Myocyte (in vitro differentiated cells): ENCODE measurements around the gene CHRD. TPM values are rescaled to one million over a fixed set of nuclear protein-coding genes. Genes with fewer than 3 reads are reported as not detected.

Experiments used
- DNase-seq: peaks from one replicate; pipeline ENCODE4 v3.0.0-alpha.2; 2012; ENCODE audit warnings: low read depth
- total RNA-seq: library from RNA; depleted of rRNA; stranded (reverse); fragments of >200 nt; gene quantifications from 2 replicates; pipeline ENCODE4 v1.2.3, GENCODE V29; 2014

CHRD gene
- total RNA-seq, 1 donor from 2014 or later = 8.4 TPM

GRCh38 chr3:184346480-184347190, 33.2 kb upstream of the CHRD start:
- no peak for DNase-seq

DNA sequence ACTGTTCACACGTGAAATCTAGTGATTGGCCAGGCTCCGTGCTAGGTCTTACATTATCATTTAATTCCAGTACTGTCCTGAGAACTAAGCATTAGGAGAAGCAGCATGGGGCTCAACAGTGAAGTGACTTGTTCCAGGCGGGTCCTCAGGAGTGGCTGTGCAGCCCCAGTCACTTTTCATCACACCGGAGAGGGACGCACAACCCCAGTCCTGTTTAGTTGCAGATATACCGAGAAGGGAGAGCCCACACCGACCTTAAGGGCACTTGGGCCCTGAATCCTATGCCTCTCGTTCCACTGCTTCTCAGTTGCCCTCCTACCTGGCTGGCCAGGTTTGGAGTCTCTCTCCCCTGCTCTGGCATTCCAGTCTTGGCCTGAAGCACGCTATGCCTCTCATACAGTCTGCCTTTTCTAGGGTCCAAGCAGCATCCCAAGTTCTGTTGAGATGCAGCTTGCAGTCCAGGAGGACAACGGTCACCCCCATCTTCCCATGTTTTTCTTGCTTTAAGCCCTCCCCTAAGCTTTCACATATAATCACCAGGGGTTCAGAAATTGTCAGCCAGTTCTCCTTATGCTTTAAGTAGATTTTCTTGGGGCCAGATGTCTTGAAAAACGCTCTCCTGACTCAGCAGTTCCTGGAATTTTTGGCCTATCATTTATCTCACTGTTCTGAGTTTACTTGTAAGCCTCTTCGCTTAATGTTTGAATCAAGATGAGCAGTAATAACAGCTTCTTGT, 32.4 kb upstream of the CHRD start:
- DNase-seq = no peak

- no peak for DNase-seq
Measured at GRCh38 chr3:184348057-184348382, 31.8 kb upstream of the CHRD start.

DNA sequence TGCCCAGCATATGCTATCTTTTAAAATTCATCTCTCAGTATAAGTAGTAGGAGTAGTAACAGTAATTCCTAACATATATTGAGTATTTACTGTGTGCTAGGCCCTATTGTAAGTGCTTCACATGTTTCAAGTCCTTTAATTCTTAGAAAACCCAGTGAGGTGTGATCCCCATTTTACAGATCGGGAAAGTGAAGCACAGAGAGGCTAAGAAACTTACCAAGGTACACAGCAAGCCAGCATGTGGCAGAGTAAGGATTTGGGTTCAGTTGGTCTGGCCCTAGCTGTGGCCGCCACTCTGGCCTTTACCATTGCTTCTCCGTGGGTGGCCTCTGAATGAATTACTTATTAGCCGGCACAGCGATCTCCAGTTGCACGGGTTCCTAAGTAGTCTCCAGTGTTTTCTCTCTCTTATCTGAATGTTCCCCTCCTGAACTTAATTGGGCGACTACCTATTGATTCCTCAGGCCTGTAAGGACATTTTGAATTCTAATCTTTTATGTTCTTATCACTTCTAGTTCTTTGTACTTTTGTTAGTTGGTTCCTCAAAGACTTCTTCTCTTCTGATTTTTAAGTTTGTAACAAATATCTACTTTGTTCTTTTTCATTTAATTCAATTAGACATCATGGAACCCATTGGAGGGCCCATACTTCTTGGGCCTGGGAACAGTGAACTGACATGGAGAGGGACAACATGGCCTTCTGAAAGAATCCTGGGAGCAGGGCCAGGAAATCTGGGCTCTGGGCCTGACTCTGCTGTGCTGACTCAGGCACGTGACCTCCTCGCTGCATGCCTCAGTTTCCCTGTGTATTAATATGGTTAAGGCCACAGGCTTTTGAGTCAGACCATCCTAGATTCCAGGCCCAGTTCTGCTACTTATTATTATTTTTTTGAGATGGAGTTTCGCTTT, 30.0 kb upstream of the CHRD start:
- no peak for DNase-seq

DNA sequence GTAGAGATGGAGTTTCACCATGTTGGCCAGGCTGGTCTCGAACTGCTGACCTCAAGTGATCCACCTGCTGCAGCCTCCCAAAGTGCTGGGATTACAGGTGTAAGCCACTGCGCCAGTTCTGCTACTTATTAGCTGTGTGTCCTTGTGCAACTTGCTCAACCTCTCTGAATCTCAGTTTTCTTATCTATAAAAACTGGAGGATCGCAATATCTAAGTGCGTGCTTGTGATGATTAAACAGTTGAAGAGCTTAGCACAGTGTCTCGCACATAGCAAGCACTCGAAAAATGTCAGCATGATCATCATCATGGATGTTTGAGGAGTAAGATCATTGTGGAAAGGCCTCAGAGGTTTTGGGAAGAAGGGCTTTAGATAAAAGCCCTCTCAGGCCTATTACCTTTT, 29.2 kb upstream of the CHRD start:
- DNase-seq = no peak

GRCh38 chr3:184351511-184352148, 28.2 kb upstream of the CHRD start:
- no peak for DNase-seq

GRCh38 chr3:184352149-184352785, 27.6 kb upstream of the CHRD start:
- DNase-seq = no peak

DNA sequence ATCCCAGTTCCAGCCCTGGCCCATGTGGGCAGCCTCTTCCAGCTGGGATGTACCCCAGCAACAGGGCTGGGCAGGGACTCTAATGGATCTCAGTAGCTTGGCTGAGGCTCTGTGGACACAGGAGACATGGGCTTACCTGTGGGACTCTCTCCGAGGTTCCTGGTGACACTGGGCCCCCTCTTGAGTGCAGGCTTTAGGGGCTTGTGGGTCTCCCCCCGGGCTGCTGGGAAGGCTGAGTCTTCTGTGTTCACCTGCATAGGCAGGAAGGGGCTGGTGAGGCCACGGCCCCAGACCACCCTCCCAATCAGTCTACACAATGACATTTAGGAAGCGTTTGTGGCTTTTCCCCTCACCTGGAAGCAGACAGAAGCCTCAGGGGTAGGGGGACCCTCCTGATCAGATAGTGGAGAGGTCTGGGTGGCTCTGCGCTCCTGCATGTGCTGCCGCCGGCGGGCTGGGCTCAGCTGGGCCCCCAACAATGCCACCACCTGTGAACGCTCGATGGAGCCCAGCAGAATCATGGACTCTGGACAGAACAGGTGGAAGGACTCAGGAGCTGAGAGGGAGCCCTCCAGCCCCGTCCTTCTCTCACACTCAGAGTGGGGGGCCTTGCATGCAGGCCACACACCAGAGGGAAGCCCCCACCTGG, 26.8 kb upstream of the CHRD start:
- no peak for DNase-seq

DNA sequence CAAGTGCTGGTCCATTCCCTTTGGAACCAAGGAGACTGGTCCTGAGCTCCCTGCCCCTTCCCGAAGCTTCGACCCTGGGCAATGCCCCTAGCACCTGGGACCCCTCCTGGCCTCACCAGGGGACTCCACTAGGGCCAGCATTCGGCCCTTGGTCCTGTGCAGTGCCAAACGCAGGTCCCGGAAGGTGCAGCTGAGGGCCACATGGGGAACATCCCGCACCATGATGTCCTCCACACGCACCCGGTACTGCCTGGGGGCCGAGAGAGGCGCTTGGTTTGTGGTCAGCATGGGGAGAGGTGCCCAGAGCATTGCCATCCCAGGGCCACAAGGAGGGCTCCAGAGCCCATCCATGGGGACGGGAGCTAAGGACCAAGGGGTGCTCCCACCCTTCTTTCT, 26.3 kb upstream of the CHRD start:
- no peak for DNase-seq

DNA sequence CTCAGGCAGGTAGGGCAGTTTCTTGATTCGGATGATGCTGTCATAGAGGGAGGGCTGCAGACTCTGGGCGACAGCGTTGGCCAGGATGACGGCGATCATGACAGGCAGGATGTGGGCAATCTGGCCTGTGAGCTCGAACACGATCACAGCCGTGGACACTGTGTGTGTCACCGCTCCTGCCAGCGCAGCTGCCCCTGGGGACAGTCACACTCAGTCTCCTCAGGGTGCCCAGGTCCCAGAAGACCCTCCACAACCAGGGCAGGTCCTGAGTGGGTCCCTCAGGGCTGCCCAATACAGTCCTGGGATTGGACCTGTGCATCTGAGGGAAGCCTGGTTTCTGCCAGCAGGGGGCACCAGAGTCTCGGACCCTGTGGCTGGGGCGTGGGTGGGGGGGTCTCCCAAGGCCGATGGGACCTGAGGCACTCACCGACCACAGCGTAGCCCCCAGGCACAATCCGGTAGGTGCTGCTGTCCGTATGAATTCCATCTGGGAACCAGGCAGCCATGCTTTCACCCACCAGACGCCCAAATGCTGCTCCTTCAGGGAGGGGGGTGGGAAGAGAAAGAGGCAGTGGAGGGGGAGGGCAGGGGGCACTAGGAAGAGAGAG, 25.6 kb upstream of the CHRD start:
- DNase-seq = peak; percentile 37

DNA sequence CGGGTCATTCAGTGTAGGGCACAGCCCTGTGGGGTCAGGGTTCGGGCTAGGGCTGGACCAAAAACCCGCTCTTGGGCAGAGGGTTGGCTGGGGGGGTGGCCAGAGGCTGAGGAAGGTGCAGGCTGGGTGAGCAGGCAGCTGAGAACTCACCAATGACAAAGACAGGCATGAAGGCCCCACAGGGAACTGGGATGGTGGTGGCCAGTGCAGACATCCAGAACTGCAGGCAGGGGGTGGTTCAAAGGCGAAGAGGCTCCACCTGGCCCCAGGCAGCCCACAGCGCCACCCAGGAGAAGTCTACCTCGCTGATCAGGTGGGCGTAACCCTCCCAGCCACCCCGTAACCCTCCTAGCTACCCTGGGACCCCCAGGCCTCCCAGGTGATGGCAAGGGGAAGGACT, 25.1 kb upstream of the CHRD start:
- no peak for DNase-seq

- no peak for DNase-seq
Measured at GRCh38 chr3:184355261-184356040, 24.4 kb upstream of the CHRD start.

DNA sequence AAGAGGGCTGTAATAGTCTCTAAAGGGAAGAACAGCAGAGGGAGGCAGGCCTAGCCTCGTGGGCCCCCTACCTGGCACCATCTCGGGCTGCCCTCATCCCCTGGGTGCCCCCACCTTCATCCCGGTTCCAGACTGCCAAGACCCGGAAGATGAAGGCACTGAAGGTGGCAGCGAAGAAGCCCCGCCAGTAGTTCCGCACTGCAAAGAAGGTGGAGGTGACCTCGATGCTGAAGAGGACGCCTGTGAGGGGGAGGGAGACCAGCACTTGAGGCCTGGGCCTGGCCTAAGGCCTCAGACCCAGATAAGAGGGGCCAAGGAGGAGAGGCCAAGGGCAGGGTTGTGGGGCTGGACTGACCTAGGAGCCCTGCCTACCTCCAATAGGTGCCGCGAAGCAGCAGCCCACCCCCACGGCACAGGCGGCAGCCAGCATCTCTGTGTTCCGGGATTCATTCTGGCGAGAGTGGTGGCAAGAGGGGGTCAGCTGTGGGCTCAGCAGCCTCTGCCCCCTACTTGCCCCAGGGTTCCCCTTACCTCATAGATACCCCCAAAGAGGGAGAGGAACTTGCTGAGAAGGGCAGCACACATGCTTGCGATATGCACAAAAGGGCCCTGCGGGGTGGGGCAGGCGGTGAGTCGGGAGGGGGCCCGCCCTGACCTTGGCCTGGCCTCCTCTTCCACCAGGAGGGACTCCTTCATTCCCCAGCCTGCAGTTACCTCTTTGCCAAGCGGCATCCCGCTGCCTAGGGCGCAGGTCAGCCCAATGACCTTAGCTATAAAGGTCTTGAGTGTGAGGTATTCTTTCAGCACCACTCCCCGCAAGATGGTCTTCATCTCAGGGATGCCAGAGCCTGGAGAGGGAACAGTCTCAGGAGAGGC, 22.4 kb upstream of the CHRD start:
- DNase-seq = no peak

- no peak for DNase-seq
Measured at GRCh38 chr3:184358124-184358767, 21.6 kb upstream of the CHRD start.

DNA sequence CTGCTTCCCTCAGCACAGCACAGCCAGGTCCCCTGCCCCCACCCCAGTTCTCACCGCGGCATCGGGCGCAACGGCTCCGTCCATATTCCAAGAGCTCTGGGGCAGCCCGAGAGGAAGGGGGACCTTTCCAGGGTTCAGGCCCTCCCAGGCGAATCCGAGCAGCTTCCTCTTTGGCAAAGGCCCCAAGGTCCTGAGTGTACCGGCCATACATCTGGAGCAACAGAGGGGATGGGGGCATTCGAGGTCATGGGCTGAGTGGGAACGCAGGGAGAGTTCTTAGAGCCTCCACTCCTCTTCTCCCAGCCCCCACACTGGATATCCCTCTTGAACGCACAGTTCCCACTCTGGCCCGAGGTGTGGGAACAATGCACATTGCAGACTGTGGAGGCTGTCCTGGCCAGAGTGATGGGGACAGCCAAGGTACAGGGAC, 20.9 kb upstream of the CHRD start:
- DNase-seq = no peak

DNA sequence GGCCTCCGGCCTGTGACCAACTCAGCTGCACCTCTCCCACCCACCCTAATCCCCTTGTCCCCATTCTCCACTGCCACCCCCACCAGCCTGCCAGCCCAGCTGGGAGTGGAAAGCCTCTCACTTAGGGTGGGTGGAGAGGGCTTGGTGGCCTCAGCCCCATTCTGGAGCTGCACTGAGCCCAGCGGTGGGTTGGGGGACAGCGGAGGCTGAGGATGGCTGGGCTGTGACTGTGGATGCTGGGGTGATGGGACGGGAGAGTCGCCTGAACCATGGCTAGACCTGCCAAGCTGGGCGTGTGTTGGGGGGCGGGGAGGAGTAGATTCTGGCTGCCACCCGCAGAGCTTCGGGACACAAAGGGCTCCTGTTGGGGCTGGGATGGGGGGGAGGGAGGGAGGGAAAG, 20.2 kb upstream of the CHRD start:
- DNase-seq = no peak

- DNase-seq = no peak
Measured at GRCh38 chr3:184360070-184360928, 19.6 kb upstream of the CHRD start.
